ENCODE data around the gene SLC6A6.

- TF ChIP-seq CTCF (IDR thresholded peaks at IDR 0.05) (no peak), POLR2A (IDR thresholded peaks at IDR 0.05) (no peak)
Observed at GRCh38 chr3:14523792-14524191, 121.4 kb downstream of the SLC6A6 start.
